SK-N-SH treated with all-trans-retinoic acid at 6 μM for 48 hours (cell line): ENCODE results near the gene SMARCD1.

ENCODE experiments used
- BACH2 ChIP-seq: fragments of 250-450 bp; sonication (Bioruptor Pico); IDR thresholded peaks from 2 replicates; pipeline ENCODE4 v1.9.0; 2021; ENCODE audit warnings: mild to moderate bottlenecking, borderline replicate concordance
- GLIS3 ChIP-seq: fragments of 250-450 bp; sonication (Bioruptor Pico); IDR thresholded peaks from 2 replicates; pipeline ENCODE4 v1.5.0; 2020; ENCODE audit warnings: mild to moderate bottlenecking, moderate library complexity
- RARB ChIP-seq: fragments of 250-450 bp; sonication (Bioruptor Pico); IDR thresholded peaks from 2 replicates; pipeline ENCODE4 v1.8.0; 2021; ENCODE audit warnings: mild to moderate bottlenecking, moderate library complexity
- SNAI2 ChIP-seq: fragments of 250-450 bp; sonication (Bioruptor Pico); IDR thresholded peaks from 2 replicates; pipeline ENCODE4 v1.5.0; 2020; ENCODE audit warnings: mild to moderate bottlenecking, moderate library complexity
- ZFP30 ChIP-seq: fragments of 450-650 bp; formaldehyde crosslinking; IDR thresholded peaks from 2 replicates; pipeline ENCODE4 v1.5.0; 2022; ENCODE audit warnings: mild to moderate bottlenecking, moderate library complexity
- ZNF565 ChIP-seq: fragments of 450-650 bp; formaldehyde crosslinking; conservative IDR thresholded peaks from 2 replicates; pipeline ENCODE4 v1.5.0; 2020; ENCODE audit warnings: low read depth, mild to moderate bottlenecking, moderate library complexity
- ZNF70 ChIP-seq: fragments of 450-650 bp; formaldehyde crosslinking; IDR thresholded peaks from 2 replicates; pipeline ENCODE4 v1.5.0; 2020; ENCODE audit warnings: mild to moderate bottlenecking, moderate library complexity
- ZNF8 ChIP-seq: fragments of 450-650 bp; formaldehyde crosslinking; IDR thresholded peaks from 2 replicates; pipeline ENCODE4 v1.5.0; 2020; ENCODE audit warnings: mild to moderate bottlenecking, moderate library complexity
- TF ChIP-seq, protein P1 (sequence below): fragments of 250-450 bp; sonication (Bioruptor Pico); IDR thresholded peaks from 2 replicates; pipeline ENCODE4 v1.8.0; 2020; ENCODE audit warnings: mild to moderate bottlenecking, moderate library complexity, borderline replicate concordance

DNA sequence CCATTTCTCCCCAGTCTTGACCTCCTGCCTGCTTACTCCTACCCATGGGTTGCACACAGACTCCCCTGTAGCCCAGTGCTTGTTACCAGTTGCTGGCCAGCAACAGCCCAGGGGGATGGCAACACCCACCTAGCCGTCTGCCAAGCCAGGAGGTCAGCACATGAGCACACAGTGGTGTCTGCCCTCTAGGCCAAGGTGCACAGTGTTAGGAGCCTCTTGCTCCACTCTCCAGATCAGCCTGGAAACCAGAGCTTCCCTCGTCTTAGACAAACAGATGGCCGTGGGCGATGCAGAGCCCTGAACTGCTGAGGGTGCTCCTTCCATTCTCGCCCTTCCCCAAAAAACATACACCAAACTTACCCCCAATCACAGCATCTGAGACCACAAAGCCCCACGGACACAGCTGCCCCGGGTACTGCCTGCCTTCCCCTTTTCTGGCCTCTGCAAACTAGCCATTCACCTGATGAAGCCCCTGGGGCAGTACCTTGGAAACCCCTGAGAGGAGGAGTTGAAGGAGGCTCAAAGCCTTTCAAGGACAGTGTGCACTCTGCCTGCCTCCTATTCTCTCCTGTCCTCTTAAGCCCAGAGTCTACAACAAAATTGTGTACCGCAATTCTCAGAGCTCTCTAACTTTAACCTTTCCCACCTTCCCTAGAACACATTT lies 17.6 kb downstream of the SMARCD1 start:
- TF ChIP-seq SNAI2 (CRISPR knock-in tag) (no peak), GLIS3 (no peak), RARB (no peak), ZNF70 (CRISPR knock-in tag) (no peak), BACH2 (CRISPR knock-in tag) (no peak), ZFP30 (CRISPR knock-in tag) (no peak), ZNF8 (no peak), ZNF565 (CRISPR knock-in tag) (no peak)
- TF ChIP-seq, protein P1, sequence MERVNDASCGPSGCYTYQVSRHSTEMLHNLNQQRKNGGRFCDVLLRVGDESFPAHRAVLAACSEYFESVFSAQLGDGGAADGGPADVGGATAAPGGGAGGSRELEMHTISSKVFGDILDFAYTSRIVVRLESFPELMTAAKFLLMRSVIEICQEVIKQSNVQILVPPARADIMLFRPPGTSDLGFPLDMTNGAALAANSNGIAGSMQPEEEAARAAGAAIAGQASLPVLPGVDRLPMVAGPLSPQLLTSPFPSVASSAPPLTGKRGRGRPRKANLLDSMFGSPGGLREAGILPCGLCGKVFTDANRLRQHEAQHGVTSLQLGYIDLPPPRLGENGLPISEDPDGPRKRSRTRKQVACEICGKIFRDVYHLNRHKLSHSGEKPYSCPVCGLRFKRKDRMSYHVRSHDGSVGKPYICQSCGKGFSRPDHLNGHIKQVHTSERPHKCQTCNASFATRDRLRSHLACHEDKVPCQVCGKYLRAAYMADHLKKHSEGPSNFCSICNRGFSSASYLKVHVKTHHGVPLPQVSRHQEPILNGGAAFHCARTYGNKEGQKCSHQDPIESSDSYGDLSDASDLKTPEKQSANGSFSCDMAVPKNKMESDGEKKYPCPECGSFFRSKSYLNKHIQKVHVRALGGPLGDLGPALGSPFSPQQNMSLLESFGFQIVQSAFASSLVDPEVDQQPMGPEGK, result no peak
